IPS-NIHi7 (cell line): ENCODE measurements around the gene RBCK1.

ENCODE experiments used
- DNase-seq: peaks from one replicate; pipeline ENCODE4 v3.0.0; 2012; ENCODE audit warnings: mixed read lengths; ENCODE audit errors: extremely low spot score

The RBCK1 gene

DNA sequence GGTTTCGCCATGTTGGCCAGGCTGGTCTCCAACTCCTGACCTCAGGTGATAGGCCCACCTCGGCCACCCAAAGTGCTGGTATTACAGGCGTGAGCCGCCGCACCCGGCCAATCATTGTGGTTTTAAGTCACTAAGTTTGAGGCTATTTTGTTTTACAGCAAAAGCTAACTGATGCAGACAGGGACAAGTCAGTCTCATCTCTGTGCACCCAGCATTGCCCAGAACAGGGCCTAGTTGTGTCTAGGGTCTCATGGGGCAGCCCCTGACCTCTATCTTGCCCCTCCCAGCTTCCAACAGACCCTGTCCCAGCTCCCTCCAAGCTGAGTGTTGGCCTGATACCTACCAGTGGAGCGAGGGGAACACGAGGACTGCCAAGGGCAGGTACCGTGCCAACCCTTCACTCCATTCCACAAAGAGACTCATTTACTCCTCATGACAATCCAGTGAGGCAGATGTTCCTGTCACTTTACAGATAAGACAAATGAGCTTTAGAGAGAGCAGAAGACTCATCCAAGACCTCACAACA is 8.9 kb upstream of the RBCK1 start:
- DNase-seq: no peak

GRCh38 chr20:400128-400453 is 8.0 kb upstream of the RBCK1 start:
- no peak for DNase-seq

GRCh38 chr20:400454-401275 is 7.4 kb upstream of the RBCK1 start:
- DNase-seq: no peak

DNA sequence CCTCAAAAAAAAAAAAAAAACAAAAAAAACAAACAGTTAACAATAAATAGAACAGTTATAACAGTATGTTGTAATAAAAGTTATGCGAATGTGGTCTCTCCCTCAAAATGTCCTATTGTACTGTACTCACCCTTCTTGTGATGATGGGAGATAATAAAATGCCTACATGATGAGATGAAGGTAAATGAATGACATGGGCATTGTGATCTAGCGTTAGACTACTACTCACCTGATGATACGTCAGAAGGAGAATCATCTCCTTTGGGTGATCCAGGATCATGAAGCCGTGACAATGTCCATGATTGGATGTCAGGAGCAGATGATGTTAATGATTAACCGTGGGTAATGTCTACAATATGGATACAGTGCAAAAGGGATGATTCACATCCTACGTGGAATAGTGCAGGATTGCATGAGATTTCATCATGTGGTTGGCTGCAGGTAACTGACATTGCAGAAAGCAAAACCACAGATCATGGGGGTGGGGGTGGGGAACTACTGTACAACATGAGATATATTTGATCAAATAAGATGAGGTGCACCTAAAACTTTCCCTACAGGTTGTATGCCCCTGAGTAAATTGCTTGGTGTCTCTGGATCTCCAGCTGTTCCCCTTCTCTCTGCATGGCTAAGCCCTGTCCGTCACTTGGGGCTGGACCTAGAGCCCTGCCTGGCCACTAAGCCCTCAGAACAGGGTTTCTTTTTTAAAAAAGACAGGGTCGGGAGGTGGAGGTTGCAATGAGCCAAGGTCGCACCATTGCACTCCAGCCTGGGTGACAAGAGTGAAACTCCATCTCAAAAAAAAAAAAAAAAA is 6.2 kb upstream of the RBCK1 start:
- no peak for DNase-seq

DNA sequence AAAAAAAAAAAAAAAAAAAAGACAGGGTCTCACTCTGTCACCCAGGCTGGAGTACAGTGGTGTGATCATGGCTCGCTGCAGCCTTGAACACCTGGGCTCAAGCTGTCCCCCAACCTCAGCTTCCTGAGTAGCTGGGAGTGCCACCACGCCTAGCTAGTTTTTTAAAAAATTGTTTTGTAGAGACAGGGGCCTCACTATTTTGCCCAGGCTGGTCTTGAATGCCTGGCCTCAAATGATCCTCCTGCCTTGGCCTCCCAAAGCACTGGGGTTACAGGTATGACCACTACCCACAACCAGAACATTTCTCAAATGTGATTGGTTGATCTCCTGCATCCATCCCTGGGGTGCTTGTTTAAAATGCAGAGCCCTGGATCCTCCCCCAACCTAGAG is 5.6 kb upstream of the RBCK1 start:
- DNase-seq: no peak

DNA sequence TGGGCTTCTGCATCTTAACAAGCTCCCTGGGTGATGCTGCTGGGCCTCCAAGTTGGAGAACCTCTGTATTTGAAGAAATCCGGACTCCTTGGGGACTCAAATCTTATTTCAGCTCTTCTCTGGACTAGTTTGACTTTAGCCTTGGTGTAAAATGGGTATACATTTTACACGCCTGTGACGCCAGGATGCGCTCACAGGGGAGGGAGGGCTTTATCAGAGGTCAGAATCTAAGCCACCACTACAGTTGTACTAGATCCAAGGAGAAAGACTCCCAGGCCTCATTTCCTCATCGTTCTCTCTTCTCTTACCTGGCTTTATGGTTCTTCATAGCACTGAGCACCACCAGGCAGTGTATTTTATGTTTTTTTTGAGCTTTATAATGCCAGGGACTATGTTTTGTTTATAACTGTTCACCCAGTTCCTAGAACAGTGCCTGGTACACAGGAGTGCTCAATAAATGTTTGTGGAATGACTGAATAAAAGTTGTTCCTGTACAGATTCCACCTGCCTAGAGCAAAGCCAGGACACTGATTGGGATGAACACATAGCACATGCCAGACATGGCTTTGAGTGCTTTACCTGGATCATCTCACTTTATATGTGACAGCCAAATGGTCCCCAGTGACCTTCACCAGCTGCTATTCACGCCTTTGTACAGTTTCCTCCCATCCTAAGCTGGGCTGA is 5.1 kb upstream of the RBCK1 start:
- no peak for DNase-seq

GRCh38 chr20:403582-403957 is 4.5 kb upstream of the RBCK1 start:
- no peak for DNase-seq

- no peak for DNase-seq
These were observed 4.0 kb upstream of the RBCK1 start for GRCh38 chr20:404088-404487.

GRCh38 chr20:406200-407132 is 1.6 kb upstream of the RBCK1 start:
- DNase-seq: no peak

DNA sequence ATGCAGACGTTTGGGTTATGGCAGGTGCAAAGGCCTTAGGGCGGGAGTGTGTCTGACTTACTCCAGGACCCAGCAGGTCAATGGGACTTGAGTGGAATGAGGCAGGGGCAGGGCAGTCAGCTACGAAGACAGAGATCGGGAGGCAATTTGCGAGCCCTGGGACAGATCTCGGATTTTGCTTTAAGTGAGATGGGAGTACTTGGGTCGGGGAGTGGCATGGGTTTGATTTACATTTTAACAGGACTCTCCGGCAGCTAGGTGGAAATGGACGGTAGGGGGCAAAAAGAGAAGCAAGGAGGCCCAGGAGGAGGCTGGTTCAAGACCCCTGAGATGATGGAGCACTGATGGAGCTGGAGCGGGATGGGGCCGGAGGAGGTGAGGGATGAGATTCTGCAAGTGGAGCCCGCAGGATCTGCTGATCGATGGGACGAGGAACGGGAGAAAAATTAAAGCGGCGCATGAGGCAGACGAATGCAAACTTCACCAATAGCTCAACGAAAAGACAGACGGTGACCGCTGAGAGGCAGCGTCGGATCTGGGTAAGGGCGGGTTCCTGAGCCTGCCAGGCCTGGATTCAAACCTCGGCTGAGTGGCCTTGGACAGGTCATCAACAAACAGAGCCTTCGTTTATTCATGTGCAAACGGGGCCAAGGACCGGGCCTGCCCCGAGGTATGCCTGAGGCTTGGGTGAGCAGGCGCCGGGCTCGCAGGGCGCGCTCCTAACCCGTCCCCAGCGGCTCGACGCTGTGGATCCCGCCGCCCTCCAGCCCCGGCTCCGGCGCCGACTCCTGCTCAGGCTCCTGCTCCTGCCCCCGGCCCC is 756 bp upstream of the RBCK1 start:
- peak; percentile 97 for DNase-seq

GRCh38 chr20:408843-409696 is 971 bp downstream of the RBCK1 start:
- no peak for DNase-seq

- no peak for DNase-seq
These were observed 1.8 kb downstream of the RBCK1 start for GRCh38 chr20:409697-410559.

DNA sequence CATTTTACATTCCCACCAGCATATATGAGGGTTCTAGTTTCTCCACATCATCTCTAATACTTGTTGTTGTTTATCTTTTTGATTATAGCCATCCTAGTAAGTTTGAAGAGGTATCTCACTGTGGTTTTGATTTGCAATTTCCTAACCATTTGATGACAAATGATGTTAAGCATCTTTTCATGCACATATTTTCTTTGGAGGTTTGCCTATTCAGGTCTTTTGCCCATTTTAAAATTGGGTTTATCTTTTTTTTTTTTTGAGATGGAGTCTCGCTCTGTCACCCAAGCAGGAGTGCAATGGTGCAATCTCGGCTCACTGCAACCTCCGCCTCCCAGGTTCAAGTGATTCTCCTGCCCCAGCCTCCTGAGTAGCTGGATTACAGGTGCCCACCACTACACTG is 4.0 kb downstream of the RBCK1 start:
- DNase-seq: no peak

DNA sequence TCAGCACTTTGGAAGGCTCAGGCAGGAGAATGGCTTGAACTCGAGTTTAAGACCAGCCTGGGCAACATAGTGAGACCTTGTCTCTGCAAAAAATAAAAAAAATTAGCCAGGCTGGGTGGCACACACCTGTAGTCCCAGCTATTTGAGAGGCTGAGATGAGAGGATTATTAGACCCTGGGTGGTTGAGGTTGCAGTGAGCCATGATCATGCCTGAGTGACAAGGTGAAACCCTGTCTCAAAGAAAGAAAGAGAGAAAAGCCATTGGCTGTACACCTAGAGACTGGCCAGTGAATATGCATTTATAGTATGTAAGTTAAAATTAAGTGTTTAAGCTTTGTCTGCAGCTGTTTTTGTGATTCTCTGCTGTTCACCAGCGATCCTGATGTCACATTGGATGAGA is 6.1 kb downstream of the RBCK1 start:
- no peak for DNase-seq

DNA sequence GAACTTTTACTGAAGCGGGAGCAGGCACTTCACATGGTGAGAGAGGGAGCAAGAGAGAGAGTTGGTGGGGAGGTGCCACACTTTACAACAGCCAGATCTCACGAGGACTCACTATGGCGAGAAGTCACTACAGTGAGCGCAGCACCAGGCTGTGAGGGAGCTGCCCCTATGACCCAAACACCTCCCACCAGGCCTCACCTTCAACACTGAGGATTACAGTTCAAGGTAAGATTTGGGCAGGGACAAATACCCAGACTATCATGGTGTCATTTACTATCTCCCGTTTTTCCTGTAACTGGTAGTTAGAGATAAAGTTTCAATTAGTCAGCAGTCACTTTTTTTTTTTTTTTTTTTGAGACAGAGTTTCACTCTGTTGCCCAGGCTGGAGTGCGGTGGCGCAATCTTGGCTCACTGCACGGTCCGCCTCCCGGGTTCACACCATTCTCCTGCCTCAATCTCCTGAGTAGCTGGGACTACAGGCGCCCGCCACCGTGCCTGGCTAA is 7.8 kb downstream of the RBCK1 start:
- DNase-seq: no peak

DNA sequence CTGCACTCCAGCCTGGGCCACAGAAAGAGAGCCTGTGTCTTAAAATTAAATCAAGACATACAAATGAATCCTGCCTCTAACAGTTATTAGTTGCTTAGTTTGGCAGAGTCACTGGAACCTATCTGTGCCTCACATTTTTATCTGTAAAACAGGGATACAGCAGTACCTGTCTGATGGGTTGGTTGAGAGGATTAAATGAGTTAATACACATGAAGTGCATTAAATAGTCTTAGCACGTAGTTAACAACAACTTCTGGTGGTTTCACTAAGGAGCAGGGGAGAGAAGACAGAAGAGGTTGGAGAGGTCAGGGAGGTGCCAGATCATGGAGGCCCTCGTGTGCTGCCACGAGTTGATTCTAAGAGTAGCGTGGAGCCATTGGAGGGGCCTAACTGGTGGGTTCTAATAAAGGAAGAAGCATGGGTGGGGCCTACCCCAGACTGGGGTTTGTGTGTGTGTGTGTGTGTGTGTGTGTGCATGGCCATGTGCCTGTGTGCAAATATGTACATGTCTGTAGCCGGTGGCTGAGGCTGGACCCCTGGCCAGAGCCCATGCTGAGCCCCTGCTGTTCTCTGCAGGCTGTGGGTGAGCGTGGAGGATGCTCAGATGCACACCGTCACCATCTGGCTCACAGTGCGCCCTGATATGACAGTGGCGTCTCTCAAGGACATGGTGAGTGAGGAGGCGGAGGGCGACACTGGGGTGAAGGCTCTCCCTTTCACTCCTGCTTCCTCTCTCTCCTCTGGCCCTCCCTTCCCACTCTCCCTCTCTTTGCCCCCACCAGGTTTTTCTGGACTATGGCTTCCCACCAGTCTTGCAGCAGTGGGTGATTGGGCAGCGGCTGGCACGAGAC is 9.1 kb downstream of the RBCK1 start:
- no peak for DNase-seq

DNA sequence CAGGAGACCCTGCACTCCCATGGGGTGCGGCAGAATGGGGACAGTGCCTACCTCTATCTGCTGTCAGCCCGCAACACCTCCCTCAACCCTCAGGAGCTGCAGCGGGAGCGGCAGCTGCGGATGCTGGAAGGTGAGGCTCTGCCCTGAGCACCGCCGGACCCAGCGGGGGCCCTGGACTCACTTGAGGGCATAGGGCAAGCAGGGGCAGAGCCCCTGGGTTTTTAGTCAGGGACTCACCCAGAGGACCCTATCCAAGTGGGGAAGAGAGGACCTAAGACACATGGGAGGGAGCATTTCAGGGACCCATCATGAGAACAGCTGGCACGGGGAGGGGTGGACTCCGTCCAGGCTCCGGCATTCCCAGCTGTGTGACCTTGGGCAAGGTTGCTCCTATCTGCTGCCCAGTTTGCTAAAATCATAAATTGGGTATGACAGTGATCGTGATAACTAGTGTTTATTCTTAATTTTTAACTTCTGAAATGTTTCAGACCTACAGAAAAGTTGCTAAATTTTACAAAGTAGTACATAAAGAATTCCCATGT is 9.8 kb downstream of the RBCK1 start:
- DNase-seq: no peak
